ENCODE data around the gene JAZF1. TPM values are rescaled to one million over a fixed set of nuclear protein-coding genes. Genes with fewer than 3 reads are reported as not detected.

JAZF1 gene
- total RNA-seq, 1 experiment from 2014 or later, result 9.1 TPM

GRCh38 chr7:28069807-28070206 lies 110.8 kb downstream of the JAZF1 start:
- Histone ChIP-seq H2BK20ac (ENCODE audit: low read depth, low read length, poor library complexity, severe bottlenecking) (no peak overlapping the region), H3K4me1 (ENCODE audit: insufficient read depth, low read length) (peaks cover 2% of the 10 kb centered on the region; the same call in 1 of the 2 replicates), H3K27ac (ENCODE audit: insufficient read length, low read depth, low read length) (no peak overlapping the region), H3K56ac (ENCODE audit: insufficient read length, low read depth, low read length) (no peak overlapping the region), H2BK5ac (ENCODE audit: insufficient read length, low read length) (no peak overlapping the region), H3K79me1 (ENCODE audit: insufficient read depth, low read depth, low read length, poor library complexity, severe bottlenecking) (no peaks in the 10 kb centered on the region), H4K20me1 (ENCODE audit: control insufficient read depth, insufficient read depth, insufficient read length) (no peaks in the 10 kb centered on the region), H3K79me2 (ENCODE audit: insufficient read depth, low read length) (no peaks in the 10 kb centered on the region), H3K9ac (ENCODE audit: extremely low read depth, insufficient read length, low read length) (no peak overlapping the region), H2BK120ac (ENCODE audit: low read depth, low read length, poor library complexity, severe bottlenecking) (no peak overlapping the region), H2BK12ac (ENCODE audit: insufficient read length, low read depth, low read length) (no peak overlapping the region), H3K23me2 (ENCODE audit: insufficient read length, low read depth, low read length, poor library complexity, severe bottlenecking) (no peaks in the 10 kb centered on the region), H2AK5ac (ENCODE audit: insufficient read length, low read length) (no peak overlapping the region), H3K27me3 (ENCODE audit: insufficient read depth, low read length) (no peaks in the 10 kb centered on the region), H3K9me3 (ENCODE audit: control insufficient read depth, low read depth, low read length) (no peaks in the 10 kb centered on the region), H2BK15ac (ENCODE audit: low read depth, low read length) (no peak overlapping the region), H3K4ac (ENCODE audit: low read depth, low read length) (no peak overlapping the region), H3K18ac (ENCODE audit: insufficient read length, low read depth, low read length) (no peak overlapping the region), H3K23ac (ENCODE audit: insufficient read length, low read depth, low read length) (no peak overlapping the region), H3T11ph (ENCODE audit: low read length) (no peak overlapping the region), H2AFZ (ENCODE audit: low read length) (no peak overlapping the region), H3K4me2 (ENCODE audit: insufficient read depth, insufficient read length, low read length) (no peak overlapping the region), H4K5ac (ENCODE audit: insufficient read length, low read depth, low read length) (no peak overlapping the region), H4K8ac (replicated peaks; ENCODE audit: insufficient read length, low read depth, low read length) (no peak overlapping the region), H3K14ac (ENCODE audit: insufficient read depth, low read length) (no peak overlapping the region), H4K91ac (ENCODE audit: insufficient read length, low read depth, low read length) (no peak overlapping the region)
- TF ChIP-seq, protein P1, sequence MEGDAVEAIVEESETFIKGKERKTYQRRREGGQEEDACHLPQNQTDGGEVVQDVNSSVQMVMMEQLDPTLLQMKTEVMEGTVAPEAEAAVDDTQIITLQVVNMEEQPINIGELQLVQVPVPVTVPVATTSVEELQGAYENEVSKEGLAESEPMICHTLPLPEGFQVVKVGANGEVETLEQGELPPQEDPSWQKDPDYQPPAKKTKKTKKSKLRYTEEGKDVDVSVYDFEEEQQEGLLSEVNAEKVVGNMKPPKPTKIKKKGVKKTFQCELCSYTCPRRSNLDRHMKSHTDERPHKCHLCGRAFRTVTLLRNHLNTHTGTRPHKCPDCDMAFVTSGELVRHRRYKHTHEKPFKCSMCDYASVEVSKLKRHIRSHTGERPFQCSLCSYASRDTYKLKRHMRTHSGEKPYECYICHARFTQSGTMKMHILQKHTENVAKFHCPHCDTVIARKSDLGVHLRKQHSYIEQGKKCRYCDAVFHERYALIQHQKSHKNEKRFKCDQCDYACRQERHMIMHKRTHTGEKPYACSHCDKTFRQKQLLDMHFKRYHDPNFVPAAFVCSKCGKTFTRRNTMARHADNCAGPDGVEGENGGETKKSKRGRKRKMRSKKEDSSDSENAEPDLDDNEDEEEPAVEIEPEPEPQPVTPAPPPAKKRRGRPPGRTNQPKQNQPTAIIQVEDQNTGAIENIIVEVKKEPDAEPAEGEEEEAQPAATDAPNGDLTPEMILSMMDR (conservative IDR thresholded peaks at IDR 0.05), result no peak
- no CpG with 5 or more reads among the region's 10 CpGs for WGBS (ENCODE audit: extremely low coverage, insufficient read length, low lambda C conversion rate)
- Mint-ChIP-seq H3K27ac (no peak overlapping the region), H3K4me3 (no peak overlapping the region), H3K36me3 (ENCODE audit: insufficient read depth in 1 of 3, low read depth in 3 of 3) (no peaks in the 10 kb centered on the region), H3K27me3 (ENCODE audit: low read depth) (no peaks in the 10 kb centered on the region), H3K4me1 (peaks cover 18 to 24% of the 10 kb centered on the region in 2 experiments), H3K9me3 (no peaks in the 10 kb centered on the region)
- DNase-seq, result no peak
